ENCODE results near the gene TOX2. TPM values are rescaled to one million over a fixed set of nuclear protein-coding genes. Genes with fewer than 3 reads are reported as not detected.

TOX2 gene
- total and polyA plus RNA-seq, 2 of the 8 experiments (the other 6 are each of a cell fraction or from before 2014, with no cell fraction given) = 1.8 to 3.4 TPM

DNA sequence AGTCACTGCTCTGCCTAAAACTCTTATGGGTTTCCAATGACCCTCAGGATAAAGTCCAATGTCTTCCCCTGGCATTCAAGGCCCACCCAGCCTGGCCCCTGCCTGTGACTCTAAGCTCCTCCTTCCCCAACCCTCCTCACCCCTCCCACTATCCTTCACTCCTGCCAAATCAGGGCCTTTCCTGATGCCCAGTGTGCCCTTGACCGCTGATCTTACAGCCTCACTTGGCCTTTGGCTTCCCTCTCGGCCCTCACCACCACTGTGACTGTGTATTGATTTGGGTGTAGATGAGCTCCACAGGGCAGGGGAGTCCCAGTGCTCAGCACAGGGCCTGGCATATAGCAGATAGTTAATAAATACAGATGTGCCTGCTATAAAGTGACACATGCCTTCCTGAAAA is 115.7 kb downstream of the TOX2 start:
- Histone ChIP-seq H2BK15ac (ENCODE audit: low read length) (no peak overlapping the region), H3K4me1 (replicated peaks in 1 of 4; ENCODE audit: control insufficient read depth in 3 of 4, insufficient read depth in 4 of 4, low read length in 3 of 4) (no peaks in the 10 kb centered on the region; a peak in 1 of 7 replicates), H3K4ac (replicated peaks; ENCODE audit: insufficient read length, low read depth, low read length) (no peak overlapping the region), H2BK20ac (ENCODE audit: low read length) (no peak overlapping the region), H3K27ac (ENCODE audit: low read depth, low read length) (no peak overlapping the region), H4K8ac (ENCODE audit: extremely low read depth, insufficient read depth, low read length) (peak overlapping the region; percentile 14; the same call in 1 of the 2 replicates), H3K14ac (ENCODE audit: insufficient read length) (no peak overlapping the region), H3K27me3 (replicated peaks in 1 of 4; ENCODE audit: control insufficient read depth in 3 of 4, extremely low read depth in 1 of 4, insufficient read depth in 3 of 4, low read length in 3 of 4) (no peaks in the 10 kb centered on the region), H3K56ac (replicated peaks; ENCODE audit: insufficient read length, low read depth, low read length) (no peak overlapping the region), H2BK12ac (ENCODE audit: low read depth, low read length) (no peak overlapping the region), H3K23me2 (ENCODE audit: low read depth, low read length) (no peaks in the 10 kb centered on the region), H3K79me1 (ENCODE audit: low read depth, low read length) (no peaks in the 10 kb centered on the region), H2BK5ac (ENCODE audit: low read depth, low read length) (no peak overlapping the region), H2AFZ (ENCODE audit: low read length) (no peak overlapping the region), H3K4me2 (ENCODE audit: insufficient read depth in 1 of 2, low read depth in 2 of 2, low read length in 2 of 2) (no peak overlapping the region), H4K20me1 (replicated peaks in 1 of 2; ENCODE audit: control insufficient read depth in 1 of 2, insufficient read depth in 2 of 2, low read length in 2 of 2) (no peaks in the 10 kb centered on the region), H2BK120ac (replicated peaks; ENCODE audit: low read depth, low read length) (no peak overlapping the region), H3K9me3 (ENCODE audit: insufficient read depth in 2 of 2, low read depth in 1 of 2, low read length in 1 of 2) (no peaks in the 10 kb centered on the region), H3K79me2 (ENCODE audit: control insufficient read depth in 1 of 2, insufficient read depth in 2 of 2, low read length in 2 of 2) (no peaks in the 10 kb centered on the region), H3K9ac (replicated peaks in 1 of 4; ENCODE audit: extremely low read depth in 1 of 4, low read depth in 3 of 4, low read length in 3 of 4) (no peak overlapping the region), H4K5ac (ENCODE audit: insufficient read length, low read depth, low read length) (no peak overlapping the region), H2AK5ac (ENCODE audit: low read depth, low read length) (no peak overlapping the region), H4K91ac (replicated peaks; ENCODE audit: insufficient read length, low read length) (no peak overlapping the region), H3K4me3 (ENCODE audit: extremely low read depth in 1 of 4, insufficient read depth in 2 of 4, low read depth in 3 of 4, low read length in 4 of 4) (no peak overlapping the region), H3K18ac (ENCODE audit: extremely low read depth, low read length) (no peak overlapping the region), H3K23ac (ENCODE audit: insufficient read length) (no peak overlapping the region), H3K36me3 (ENCODE audit: control insufficient read depth in 2 of 4, insufficient read depth in 4 of 4, low read length in 3 of 4) (no peaks in the 10 kb centered on the region)
- DNase-seq (ENCODE audit: low read depth in 1 of 2, low spot score in 2 of 2) (no peak), FAIRE-seq (no peak)
- WGBS, 2 experiments (ENCODE audit: extremely low coverage in 1 of 2, insufficient coverage in 1 of 2, insufficient read length in 1 of 2, insufficient replicate concordance in 2 of 2, low coverage in 1 of 2, low lambda C conversion rate in 2 of 2, missing lambda C conversion rate in 1 of 2) = 91% methylated on average over 2 of the region's 2 CpGs; no CpG with 5 or more reads in 1 of the 2 experiments
- ChIA-PET CTCF (ENCODE audit: partially characterized antibody) (interaction anchor here (2.3 kb wide), 1 partner anchor 9 kb away, joined by 8 read pairs; no protein-coding TSS in a partner anchor), POLR2A (ENCODE audit: partially characterized antibody) (no interaction called here)
- TF ChIP-seq SUZ12 (IDR thresholded peaks at IDR 0.05; ENCODE audit: low read length) (no peak), SIX5 (IDR thresholded peaks at IDR 0.05; ENCODE audit: low read depth, low read length) (no peak), CHD1 (IDR thresholded peaks at IDR 0.05; ENCODE audit: low read depth, low read length) (no peak), CBX8 (IDR thresholded peaks at IDR 0.05; ENCODE audit: borderline replicate concordance, low read depth, low read length) (no peak), TEAD4 (IDR thresholded peaks at IDR 0.05; ENCODE audit: low read depth, low read length) (no peak), POU5F1 (IDR thresholded peaks at IDR 0.05; ENCODE audit: low read depth, low read length) (no peak), CHD2 (IDR thresholded peaks at IDR 0.05; ENCODE audit: low read length) (no peak), SP4 (IDR thresholded peaks at IDR 0.05; ENCODE audit: low read length) (no peak), SP2 (IDR thresholded peaks at IDR 0.05; ENCODE audit: low read length) (no peak), PHF8 (conservative IDR thresholded peaks at IDR 0.05; ENCODE audit: low read depth, low read length) (no peak), CTBP2 (IDR thresholded peaks at IDR 0.05; ENCODE audit: borderline replicate concordance, insufficient read depth, insufficient read length, low read length) (no peak), ZNF274 (IDR thresholded peaks at IDR 0.05; ENCODE audit: borderline replicate concordance, extremely low read depth, low read length) (no peak), BACH1 (IDR thresholded peaks at IDR 0.05; ENCODE audit: low read length) (no peak)
- TF ChIP-seq, protein P1, sequence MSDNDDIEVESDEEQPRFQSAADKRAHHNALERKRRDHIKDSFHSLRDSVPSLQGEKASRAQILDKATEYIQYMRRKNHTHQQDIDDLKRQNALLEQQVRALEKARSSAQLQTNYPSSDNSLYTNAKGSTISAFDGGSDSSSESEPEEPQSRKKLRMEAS (IDR thresholded peaks at IDR 0.05) = no peak
- TF ChIP-seq, protein P2, sequence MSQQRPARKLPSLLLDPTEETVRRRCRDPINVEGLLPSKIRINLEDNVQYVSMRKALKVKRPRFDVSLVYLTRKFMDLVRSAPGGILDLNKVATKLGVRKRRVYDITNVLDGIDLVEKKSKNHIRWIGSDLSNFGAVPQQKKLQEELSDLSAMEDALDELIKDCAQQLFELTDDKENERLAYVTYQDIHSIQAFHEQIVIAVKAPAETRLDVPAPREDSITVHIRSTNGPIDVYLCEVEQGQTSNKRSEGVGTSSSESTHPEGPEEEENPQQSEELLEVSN (IDR thresholded peaks at IDR 0.05) = no peak

Measured in H1 (cell line).